HG02973 (cell line): ENCODE measurements around the gene MUC4.
"Not testable (repeated sequence)": the region's sequence is repeated elsewhere in the genome, so short reads cannot be mapped to it uniquely, and the experiment has no call there.

Experiments
- ATAC-seq: cut with Tn5 transposase; IDR thresholded peaks from one replicate; pipeline ENCODE4 v1.9.1; 2021; ENCODE audit warnings: moderate library complexity; ENCODE audit not compliant: unreplicated experiment

The MUC4 gene

DNA sequence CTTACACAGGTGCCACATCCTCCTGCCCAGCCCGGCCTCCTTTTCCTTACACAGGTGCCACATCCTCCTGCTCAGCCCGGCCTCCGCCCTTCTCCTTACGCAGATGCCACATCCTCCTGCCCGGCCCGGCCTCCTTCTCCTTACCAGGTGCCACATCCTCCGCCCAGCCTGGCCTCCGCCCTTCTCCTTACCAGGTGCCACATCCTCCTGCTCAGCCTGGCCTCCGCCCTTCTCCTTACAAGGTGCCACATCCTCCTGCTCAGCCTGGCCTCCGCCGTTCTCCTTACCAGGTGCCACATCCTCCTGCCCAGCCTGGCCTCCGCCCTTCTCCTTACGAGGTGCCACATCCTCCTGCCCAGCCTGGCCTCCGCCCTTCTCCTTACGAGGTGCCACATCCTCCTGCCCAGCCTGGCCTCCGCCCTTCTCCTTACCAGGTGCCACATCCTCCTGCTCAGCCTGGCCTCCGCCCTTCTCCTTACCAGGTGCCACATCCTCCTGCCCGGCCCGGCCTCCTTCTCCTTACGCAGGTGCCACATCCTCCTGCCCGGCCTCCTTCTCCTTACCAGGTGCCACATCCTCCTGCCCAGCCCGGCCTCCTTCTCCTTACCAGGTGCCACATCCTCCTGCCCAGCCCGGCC lies 4.7 kb upstream of the MUC4 start:
- not testable (repeated sequence) for ATAC-seq

DNA sequence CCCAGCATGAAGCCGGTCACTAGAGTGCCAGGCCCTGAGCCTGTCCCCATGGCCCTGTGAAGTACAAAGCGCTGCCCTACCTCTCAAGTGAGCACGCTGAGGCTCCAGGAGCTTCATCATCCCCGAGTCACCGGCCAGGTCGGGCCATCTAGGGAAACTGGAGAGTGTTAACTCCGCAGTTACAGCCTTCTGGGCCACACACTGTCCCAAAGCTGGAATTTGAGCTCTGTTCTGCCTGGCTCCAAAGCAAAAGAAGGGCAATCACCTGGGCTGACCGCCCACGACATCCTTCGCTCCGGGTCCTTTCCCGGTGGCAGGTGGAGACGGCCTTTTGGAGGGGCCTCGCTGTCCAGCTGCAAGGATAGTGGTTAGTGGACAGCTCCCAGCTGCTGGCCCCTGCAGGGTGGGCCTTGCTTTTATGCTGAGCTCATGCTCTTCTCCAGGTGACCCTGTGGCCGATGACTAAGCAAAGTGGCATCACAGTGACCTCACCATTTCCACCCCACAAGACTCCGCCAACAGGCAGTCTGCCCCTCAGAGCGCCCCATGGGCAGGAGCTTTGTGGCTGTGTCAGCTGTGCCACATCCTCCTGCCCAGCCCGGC lies 3.5 kb upstream of the MUC4 start:
- no peak for ATAC-seq

DNA sequence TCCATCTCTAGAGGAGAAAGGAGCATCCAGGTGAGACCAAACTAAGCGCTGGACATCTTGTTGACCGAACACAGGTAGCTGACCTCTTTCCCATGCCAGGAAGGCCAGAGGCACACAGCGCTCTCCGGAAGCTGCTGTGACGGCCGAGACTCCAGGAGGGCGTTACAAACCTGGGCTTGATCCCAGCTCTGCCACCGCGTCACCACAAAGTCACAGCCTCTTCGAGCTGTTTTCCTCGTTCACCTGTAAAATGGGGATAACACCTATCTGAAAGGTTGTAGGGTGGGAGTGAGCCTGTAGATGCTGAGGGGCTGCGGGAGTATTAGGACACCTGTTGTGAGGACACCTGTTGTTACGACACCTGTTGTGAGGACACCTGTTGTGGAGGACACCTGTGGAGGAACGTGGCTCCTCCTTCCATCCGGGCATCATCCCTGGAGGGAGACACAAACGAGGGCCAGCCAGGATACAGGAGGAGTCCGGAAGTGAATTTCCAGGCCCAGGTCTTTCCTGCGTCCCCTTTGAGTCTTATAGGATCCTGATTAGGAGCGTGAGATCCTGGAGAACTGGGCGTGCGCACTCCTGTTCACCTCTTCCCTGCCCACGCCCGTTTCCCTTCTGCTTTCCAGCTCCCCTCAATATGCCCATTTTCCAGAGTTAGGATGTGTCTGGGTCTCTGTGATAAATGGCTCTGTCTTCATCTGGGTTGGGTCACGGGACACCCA lies 2.3 kb upstream of the MUC4 start:
- no peak for ATAC-seq

DNA sequence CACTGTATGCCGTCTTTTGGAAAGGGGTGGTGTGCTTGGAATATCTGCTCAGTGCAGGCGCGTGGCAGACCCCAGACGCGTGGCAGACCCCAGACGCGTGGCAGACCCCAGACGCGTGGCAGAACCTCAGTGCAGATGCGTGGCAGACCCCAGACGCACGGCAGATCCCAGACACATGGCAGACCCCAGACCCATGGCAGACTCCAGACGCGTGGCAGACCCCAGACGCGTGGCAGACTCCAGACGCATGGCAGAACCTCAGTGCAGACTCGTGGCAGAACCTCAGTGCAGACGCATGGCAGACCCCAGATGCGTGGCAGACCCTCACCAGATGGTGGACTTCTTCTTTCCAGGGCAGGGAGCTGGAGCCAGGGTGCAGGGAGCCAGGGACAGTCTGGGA lies 637 bp upstream of the MUC4 start:
- ATAC-seq = no peak

DNA sequence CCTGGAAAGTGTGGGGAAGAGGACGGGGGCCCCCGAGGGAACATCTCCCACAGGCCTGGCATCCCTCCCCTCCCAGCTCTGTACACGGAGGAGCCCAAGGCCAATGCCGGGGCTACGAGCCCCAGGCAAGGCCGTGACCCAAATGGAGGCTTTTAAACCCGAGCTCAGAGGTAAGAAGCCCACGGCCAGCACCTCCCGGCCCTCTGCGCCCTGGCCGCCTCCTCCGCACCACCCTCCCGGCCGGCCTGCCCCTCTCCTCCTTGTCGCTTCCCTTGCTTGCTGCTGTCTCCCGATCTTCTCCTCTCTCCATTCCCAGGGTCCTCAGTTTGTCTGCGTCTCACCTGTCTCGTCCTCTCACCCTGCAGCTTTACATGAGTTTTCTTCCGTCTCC lies 1.3 kb downstream of the MUC4 start:
- ATAC-seq = no peak

DNA sequence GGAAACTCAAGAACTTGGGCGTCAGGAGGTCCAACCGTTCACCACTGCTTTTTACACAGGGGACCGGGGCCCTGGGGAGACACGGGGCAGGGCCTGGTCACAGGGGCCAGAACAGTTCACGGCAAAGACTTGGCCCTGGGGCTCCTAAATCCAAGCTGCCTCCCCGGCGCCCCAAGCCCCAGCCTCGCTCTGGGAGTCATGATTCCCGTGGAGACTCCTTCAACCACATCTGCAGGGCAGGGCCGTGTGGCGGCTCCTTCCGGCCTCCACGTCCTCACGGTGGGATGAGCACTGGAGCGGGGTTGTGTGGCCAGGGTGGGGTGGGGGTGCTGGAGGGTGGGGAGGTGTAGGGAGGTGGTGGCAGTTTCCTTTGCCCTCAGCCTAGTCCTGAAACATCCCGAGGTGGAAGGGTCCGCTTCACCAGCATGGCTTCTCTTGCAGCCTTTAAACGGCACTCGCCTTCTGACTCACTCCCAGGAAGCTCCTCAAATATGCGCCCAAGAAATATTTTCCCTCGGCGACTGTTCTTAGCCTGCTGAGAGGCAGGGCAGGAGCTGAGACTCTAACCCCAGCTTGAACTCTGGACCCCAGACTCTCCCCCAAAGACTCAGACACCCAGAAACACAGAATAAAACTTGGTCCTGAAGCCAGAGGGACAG lies 1.8 kb downstream of the MUC4 start:
- no peak for ATAC-seq

DNA sequence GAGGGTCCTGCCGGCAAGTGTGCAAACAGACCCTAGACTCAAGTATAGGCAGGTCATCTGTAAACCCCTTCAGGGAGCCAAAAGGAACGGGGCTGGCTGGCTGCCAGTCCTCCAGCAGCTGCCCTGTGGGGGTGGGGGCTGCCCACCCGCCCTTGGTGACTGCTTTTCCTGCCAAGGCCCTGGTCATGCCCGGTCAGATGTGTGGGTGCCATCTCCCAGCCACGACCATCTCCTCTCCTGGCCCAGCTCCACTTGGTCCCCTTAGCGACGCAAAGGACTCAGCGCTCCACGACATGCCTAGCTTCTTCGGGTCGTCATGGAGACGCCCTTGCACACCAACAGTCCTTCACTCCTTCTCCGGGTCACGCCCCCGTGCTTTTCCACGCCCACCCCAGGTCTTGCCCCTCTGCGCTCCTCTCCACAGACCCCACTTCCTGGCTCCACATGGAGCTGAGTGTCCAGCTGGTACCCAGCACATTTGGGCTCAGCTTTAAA lies 2.4 kb downstream of the MUC4 start:
- no peak for ATAC-seq

DNA sequence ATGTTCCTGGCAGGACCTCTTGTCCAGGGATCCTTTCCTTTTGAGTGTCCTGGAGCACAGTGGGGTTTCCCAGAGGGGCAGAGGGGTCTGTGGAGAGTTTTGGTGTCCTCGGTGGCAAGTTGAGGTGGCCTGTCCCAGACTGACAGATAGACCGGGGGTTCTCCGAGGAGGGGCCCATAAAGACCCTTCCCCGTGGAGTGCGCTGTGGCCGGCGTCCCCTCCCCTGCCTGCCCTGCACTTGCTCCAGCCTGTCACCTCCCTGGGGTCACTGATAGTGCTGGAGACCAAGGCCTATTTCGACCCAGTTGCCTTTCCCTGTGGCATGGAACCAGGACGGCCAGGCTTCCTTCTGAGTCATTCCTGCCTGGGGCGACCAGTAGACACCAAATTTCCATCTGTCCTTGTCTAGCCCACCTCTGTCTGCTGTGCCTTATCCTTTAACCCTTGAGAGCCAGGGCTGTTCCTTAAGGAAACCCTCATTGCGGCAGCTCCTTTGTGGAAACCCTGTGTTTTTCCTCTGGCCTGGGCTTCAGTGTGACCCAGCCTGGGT lies 2.9 kb downstream of the MUC4 start:
- no peak for ATAC-seq

DNA sequence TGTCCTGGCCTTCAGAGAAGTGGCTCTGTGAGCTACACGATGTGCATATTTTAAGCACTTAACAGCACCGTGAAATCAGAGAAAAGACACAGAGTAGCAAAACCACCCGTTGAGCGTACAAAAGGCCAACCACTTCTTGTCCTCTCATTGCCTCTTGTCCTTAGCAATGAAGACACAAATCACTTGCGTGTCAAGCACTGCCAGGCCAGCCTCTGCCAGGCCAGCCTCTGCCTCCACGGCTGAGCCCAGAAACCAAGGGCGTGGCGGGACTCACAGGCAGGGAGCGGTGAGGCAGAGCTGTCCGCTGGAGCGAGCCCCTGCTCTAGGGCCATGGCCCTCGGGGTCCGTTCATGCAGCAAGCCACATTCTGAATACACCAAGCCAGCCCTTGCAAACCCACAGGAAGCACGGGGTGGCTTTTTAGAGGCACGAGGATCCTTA lies 4.0 kb downstream of the MUC4 start:
- ATAC-seq = no peak

DNA sequence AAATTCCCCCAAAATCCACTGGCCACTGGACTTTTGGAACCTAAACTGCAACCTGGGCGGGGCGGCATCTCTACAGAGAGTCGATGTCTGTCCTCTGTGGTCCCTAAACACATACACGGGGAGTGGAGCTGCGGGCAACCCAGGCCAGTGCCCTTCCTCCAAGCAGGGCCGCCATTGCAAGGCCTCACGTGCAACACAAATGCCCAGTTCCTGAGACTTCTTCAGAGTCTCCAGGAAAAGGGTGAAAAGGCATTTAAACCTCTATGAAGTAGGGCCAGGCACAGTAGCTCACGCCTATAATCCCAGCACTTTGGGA lies 4.9 kb downstream of the MUC4 start:
- no peak for ATAC-seq

DNA sequence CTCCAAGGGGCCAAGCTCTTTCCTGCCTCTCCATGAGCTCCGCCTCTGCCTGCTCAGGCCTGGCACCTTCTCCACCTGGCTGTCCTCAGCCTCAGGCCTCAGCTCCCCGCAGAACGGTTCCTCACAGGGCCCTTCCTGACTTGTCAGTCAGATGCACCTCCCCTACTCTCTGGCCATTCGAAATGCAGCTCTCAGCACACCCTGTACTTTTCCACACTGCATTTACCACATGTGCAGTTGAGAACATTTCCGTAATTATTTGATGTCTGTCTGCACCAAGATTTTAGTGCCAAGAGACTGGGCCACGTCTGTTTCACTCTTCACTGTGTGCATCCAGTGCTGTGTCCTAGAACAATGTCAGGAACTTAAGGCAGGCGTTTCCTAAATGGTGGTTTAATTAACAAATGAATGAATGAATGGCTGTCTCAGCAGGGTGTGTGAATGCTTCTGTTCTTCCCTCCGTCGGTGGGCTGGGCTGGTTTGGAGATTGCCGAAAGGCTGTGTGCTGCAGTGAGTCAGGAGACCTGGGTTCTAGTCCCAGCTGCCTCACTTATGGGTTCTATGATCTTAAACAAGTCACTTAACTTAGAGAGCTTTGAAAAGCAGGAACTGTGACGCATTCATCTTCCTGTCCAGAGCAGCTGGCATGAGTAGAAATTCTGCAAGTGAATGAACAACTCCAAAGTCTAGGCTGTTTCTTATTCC lies 5.4 kb downstream of the MUC4 start:
- no peak for ATAC-seq

DNA sequence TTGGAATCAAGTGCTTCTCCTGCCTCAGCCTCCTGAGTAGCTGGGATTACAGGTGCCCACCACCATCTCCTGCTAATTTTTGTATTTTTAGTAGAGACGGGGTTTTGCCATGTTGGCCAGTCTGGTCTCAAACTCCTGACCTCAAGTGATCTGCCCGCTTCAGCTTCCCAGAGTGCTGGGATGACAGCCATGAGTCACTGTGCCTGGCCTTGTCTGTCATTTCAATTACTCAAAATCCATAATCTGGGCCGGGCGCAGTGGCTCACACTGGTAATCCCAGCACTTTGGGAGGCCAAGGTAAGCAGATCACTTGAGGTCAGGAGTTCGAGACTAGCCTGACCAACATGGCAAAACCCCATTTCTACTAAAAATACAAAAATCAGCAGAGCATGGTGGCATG lies 6.1 kb downstream of the MUC4 start:
- ATAC-seq = not testable (repeated sequence)

DNA sequence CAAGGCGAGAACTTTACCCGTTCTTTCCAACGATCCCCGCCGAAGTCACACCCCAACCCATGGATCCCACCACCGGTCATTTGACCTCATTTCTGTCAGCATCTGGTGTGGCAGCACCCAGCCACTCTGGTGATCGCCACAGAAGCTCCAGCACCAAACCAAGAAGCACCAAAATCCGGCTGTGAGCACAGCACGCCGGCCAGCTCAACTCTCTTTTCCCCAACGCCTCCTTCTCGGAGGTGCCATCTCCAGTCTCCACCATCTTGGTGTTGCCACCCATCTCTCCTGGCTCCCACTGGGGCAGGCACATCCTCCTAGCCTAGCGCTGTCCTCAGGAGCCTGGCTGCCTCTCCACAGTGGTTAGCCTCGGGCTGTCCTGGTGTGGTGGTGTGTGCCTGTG lies 6.5 kb downstream of the MUC4 start:
- no peak for ATAC-seq

DNA sequence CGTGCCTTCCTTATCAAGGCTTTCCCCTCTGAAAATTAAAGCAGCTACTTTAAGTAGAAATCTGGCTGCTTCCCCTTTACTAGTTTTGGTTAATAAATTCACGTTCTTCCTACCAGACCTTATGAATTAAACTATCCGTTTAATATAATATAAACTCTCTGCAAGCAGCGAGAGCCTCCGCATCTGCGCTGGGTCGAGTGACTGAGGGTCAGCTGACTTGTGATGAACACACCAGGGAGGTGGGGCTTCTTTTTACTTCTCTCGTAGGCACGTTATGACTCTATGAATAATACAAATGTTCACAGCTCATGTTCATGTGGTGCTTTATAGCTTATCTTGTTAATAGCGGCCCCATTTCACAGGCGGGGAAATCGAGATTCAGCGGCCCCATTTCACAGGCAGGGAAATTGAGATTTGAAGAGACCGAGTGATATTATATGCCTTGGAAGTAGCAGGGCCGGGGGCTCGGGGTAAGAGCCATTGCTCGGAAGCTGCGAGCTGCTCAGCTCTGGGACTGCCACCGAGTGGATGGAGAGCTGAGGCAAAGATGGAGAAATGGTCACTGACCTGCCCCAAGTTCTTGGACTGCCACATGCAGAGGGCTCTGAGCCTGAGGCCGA lies 8.3 kb downstream of the MUC4 start:
- ATAC-seq = no peak

DNA sequence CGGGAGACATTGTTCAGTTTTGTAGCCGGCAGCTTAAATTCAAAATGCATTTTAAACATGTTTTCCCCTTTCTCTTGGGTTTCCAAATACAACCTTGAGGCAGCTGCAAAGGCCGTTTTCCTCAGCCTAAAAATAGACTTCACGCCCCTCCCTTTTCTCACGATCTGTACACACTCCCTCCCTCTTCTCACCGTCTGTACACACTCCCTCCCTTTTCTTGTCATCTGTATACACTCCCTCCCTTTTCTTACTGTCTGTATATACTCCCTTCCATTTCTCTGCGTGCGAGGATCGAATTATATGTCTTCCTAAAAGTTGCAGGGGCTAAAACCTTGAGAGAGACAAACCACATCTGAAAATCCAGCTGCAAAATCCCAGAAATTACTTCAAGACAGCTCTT lies 8.9 kb downstream of the MUC4 start:
- no peak for ATAC-seq

DNA sequence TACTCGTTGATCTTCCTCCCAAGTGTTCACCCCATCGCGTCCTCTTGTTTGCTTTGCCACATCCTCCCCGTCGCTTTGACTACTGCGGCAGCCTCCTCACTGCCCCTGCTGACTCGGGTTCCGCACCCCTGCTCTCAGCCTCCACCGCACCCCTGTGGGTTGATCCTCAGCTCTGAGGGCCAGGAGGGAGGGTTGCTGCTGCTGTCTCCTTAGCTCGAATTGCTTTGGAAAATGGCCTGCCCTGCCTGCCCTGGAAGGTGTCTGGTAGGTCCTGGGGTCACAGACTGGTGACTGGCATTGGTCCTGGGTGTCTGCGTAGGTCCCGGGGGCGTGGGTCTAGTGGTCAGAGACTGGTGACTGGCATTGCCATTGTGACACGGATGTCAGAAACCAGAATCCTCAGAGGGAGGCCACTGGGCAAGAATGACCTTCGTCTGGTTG lies 9.4 kb downstream of the MUC4 start:
- ATAC-seq = no peak

DNA sequence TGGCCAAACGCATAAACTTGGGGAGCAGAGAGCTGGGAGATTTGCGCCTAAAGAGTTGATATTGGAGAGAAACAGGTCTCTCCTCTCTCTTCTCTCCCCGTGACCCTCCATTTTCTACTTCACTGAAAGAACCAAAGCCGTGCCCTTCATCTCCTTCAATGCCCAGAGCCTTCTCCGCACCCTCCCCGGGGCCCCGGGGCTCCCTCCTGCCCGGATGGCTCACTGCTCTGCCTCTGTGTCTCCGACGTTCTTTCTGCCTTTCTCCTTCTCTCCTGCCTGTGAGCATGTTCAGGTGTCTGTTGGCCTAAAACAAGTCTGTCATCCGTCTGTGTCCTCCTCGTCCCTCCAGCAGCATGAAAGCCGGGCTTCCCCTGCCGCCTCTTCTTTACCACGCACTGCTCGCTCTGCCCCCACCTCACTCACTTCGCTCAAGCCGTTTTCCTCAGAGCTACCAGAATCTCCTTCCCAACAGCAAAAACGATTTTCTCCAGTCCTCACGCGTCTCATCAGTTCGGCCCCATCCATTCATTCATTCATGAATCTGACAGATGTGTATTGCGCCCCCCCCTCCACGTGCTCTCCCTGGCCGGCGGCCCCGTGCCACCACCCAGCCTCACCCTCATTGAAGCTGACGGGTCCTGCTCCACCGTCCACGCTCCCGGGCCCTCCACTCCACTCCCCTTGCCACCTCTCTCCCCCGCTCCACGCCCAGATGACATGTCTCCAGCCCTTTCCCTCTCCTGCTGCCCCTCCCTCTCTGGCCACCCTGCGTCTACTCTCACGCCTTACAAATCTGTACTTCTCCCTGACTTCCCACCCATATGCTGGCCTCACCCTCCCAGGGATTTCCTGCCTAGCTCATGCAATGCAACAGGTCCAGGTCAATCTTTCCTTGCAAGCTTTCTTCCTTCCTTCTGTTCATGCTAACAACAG lies 10.2 kb downstream of the MUC4 start:
- no peak for ATAC-seq

DNA sequence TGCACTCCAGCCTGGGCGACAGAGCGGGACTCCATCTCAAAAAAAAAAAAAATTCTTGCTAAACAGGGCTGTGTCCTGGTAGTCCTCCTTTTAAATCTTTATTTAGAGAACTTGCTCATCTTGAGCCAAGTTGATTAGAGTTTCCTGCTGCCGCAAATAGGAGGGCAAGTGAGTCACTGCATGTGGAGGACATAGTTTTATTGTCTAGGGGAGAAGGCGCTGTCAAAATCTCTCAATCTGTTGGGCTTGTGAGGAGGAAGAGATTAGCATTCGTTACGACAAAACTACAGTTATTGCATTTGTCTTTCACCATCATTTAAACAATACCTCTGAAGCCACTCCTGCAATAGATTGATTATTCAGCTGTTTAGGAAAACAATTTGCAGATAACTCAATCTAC lies 11.5 kb downstream of the MUC4 start:
- ATAC-seq = no peak

DNA sequence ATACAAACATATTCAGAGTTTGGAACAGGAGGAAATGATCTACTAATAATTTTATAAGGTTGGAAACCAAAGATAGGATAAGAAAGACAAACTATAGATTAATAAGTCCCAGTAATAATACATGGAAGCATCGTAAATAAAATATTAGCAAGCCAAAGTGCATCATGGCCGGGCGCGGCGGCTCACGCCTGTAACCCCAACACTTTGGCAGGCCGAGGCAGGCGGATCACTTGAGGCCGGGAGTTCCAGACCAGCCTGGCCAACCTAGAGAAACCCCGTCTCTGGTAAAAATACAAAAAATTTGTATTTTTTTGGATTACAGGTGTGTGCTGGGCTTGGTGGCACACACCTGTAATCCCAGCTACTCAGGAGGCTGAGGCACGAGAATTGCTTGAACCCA lies 14.9 kb downstream of the MUC4 start:
- ATAC-seq = no peak
